Measurements from ENCODE around the gene ENG. TPM values are rescaled to one million over a fixed set of nuclear protein-coding genes. Genes with fewer than 3 reads are reported as not detected.

ENG gene
- total RNA-seq, 4 donors from 2014 or later, result 14.0 to 256 (median 50.3) TPM

GRCh38 chr9:127833555-127833954, 20.9 kb downstream of the ENG start:
- intact Hi-C loops (cut with DNase I; ENCODE audit: low total_unique reads), result no loop called here
- no peaks in the 10 kb centered on the region for H3K27me3 ChIP-seq

GRCh38 chr9:127832248-127832647, 22.2 kb downstream of the ENG start:
- no peaks in the 10 kb centered on the region for H3K9me3 ChIP-seq
- no peaks in the 10 kb centered on the region for H3K27me3 ChIP-seq
- no peak for DNase-seq
- H3K4me1 ChIP-seq, result peaks cover 17 to 42% of the 10 kb centered on the region in 2 donors
- H3K4me3 ChIP-seq, result no peak overlapping the region
- intact Hi-C loops (cut with DNase I; ENCODE audit: low total_unique reads), result no loop called here
- TF ChIP-seq CTCF (IDR thresholded peaks at IDR 0.05) (no peak), POLR2A (IDR thresholded peaks at IDR 0.05) (no peak)
- H3K36me3 ChIP-seq, result no peaks in the 10 kb centered on the region
- H3K27ac ChIP-seq, result peak overlapping the region; percentile 86 to 96

More at GRCh38 chr9:127833555-127833954, 20.9 kb downstream of the ENG start:
- TF ChIP-seq CTCF (IDR thresholded peaks at IDR 0.05), result no peak
- no peak for TF ChIP-seq POLR2A (IDR thresholded peaks at IDR 0.05)
- Histone ChIP-seq H3K9me3 (no peaks in the 10 kb centered on the region), H3K27ac (peak overlapping the region; percentile 86 to 96), H3K36me3 (no peaks in the 10 kb centered on the region), H3K4me1 (peaks cover 12 to 50% of the 10 kb centered on the region in 2 donors), H3K4me3 (no peak overlapping the region)
- no peak for DNase-seq

GRCh38 chr9:127829205-127829906, 25.1 kb downstream of the ENG start:
- Histone ChIP-seq H3K4me3 (no peak overlapping the region), H3K9me3 (no peaks in the 10 kb centered on the region), H3K27ac (peak overlapping the region; percentile 88 to 96), H3K36me3 (no peaks in the 10 kb centered on the region), H3K27me3 (no peaks in the 10 kb centered on the region), H3K4me1 (peaks cover 21 to 23% of the 10 kb centered on the region in 2 donors)
- no peak for DNase-seq
- intact Hi-C loops (cut with DNase I; ENCODE audit: low total_unique reads), result no loop called here
- TF ChIP-seq POLR2A (IDR thresholded peaks at IDR 0.05), result no peak
- no peak for TF ChIP-seq CTCF (IDR thresholded peaks at IDR 0.05)

GRCh38 chr9:127828262-127829031, 26.0 kb downstream of the ENG start:
- Histone ChIP-seq H3K36me3 (no peaks in the 10 kb centered on the region), H3K27me3 (no peaks in the 10 kb centered on the region), H3K9me3 (no peaks in the 10 kb centered on the region), H3K4me1 (peaks cover 16 to 17% of the 10 kb centered on the region in 2 donors), H3K4me3 (peak overlapping the region; percentile 18 to 27), H3K27ac (peak overlapping the region; percentile 88 to 96)
- DNase-seq, result peak; percentile 92 to 94
- intact Hi-C loops (cut with DNase I; ENCODE audit: low total_unique reads), result no loop called here
- TF ChIP-seq CTCF (IDR thresholded peaks at IDR 0.05), result peak in 1 of 4 experiments; percentile 30
- TF ChIP-seq POLR2A (IDR thresholded peaks at IDR 0.05), result peak; percentile 79 to 87
